Heart left ventricle (tissue), 13 donors: ENCODE measurements around the gene PRRG3.

Source experiments
- POLR2A ChIP-seq, 2 donors: fragments of 450-650 bp; IDR thresholded peaks; one replicate each; pipeline ENCODE4 v1.6.1; 2017; ENCODE audit warnings: antibody characterized with exemption in 2 of 2, mild to moderate bottlenecking in 2 of 2, moderate library complexity in 2 of 2
- TF ChIP-seq, protein P1 (sequence below), 12 donors: fragments of 200-600 bp; sonication (generic) in 4 of 12; IDR thresholded peaks; one replicate each; pipeline versions ENCODE4 v1.5.0 to v1.8.0; 2018 to 2022; ENCODE audit warnings: antibody characterized with exemption in 12 of 12, mild to moderate bottlenecking in 5 of 12
- donor health status: ischemic (EF 13 %, LVEDD 7.1; RV severe dilation, severe dysfunction).
- donor health status: DM: no; HTN: yes; CAD: no.
- donor health status: DM: no; HTN: no; CAD: no.
- donor health status: ischemic (EF 25% LVEDD 6.9; RV normal size, moderate dysfunction).
- donor health status: ischemic (EF 25% LVEDD 5.7; RV mildly dilated, moderate dysfunction).
- donor health status: ischemic (EF 35%, LVEDD 5.7; RV mildly dilated, moderate dysfunction).
- donor health status: nonischemic (EF 11% LVEDD 7.7; RV severe dilation, severe dysfunction).
- donor health status: DM: yes; HTN: yes; CAD: no.
- donor health status: PGD.
- donor health status: ischemic (EF 29% LVEDD 5.4; RV normal size, mild dysfunction).
- donor health status: nonischemic (EF 23%, LVEDD 6.1; RV moderate dilation, normal function).

DNA sequence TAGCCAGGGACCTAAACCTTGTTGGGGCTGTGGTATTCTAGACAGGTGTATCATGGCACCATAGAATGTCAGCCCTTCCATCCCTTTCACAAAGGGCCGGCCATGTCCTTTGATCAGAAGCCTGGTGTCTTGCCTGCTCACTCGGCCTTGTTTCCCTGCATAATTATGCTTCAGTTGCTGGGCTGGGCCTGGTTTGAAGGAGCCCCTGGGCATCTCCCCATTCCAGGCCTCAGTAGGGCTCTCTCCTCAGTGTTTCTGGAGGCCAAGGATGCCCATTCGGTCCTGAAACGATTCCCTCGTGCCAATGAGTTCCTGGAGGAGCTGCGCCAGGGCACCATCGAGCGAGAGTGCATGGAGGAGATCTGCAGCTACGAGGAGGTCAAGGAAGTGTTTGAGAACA lies 4.5 kb downstream of the PRRG3 start:
- TF ChIP-seq, protein P1, sequence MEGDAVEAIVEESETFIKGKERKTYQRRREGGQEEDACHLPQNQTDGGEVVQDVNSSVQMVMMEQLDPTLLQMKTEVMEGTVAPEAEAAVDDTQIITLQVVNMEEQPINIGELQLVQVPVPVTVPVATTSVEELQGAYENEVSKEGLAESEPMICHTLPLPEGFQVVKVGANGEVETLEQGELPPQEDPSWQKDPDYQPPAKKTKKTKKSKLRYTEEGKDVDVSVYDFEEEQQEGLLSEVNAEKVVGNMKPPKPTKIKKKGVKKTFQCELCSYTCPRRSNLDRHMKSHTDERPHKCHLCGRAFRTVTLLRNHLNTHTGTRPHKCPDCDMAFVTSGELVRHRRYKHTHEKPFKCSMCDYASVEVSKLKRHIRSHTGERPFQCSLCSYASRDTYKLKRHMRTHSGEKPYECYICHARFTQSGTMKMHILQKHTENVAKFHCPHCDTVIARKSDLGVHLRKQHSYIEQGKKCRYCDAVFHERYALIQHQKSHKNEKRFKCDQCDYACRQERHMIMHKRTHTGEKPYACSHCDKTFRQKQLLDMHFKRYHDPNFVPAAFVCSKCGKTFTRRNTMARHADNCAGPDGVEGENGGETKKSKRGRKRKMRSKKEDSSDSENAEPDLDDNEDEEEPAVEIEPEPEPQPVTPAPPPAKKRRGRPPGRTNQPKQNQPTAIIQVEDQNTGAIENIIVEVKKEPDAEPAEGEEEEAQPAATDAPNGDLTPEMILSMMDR (IDR thresholded peaks at IDR 0.05): no peak
- no peak for TF ChIP-seq POLR2A (IDR thresholded peaks at IDR 0.05)
